NB4 (cell line): Measurements from ENCODE around the gene FOXP1.

ENCODE experiments used
- CTCF ChIP-seq: IDR thresholded peaks from one replicate; pipeline ENCODE4 v1.5.1; 2012; ENCODE audit warnings: low read depth, low read length
- MAX ChIP-seq: IDR thresholded peaks from 2 replicates; pipeline ENCODE4 v1.6.1; 2011; ENCODE audit warnings: low read depth, low read length
- POLR2A ChIP-seq: IDR thresholded peaks from 2 replicates; pipeline ENCODE4 v1.6.1; 2011; ENCODE audit warnings: mild to moderate bottlenecking; ENCODE audit not compliant: insufficient read length; ENCODE audit errors: extremely low read depth

GRCh38 chr3:71050166-71050537 is 533.4 kb downstream of the FOXP1 start:
- no peak for TF ChIP-seq MAX
- no peak for TF ChIP-seq CTCF
- TF ChIP-seq POLR2A, result no peak
